HG03460 (cell line): ENCODE data around the gene LINC00237.

Experiments
- ATAC-seq: cut with Tn5 transposase; IDR thresholded peaks from one replicate; pipeline ENCODE4 v1.9.1; 2021; ENCODE audit not compliant: unreplicated experiment

The LINC00237 gene

DNA sequence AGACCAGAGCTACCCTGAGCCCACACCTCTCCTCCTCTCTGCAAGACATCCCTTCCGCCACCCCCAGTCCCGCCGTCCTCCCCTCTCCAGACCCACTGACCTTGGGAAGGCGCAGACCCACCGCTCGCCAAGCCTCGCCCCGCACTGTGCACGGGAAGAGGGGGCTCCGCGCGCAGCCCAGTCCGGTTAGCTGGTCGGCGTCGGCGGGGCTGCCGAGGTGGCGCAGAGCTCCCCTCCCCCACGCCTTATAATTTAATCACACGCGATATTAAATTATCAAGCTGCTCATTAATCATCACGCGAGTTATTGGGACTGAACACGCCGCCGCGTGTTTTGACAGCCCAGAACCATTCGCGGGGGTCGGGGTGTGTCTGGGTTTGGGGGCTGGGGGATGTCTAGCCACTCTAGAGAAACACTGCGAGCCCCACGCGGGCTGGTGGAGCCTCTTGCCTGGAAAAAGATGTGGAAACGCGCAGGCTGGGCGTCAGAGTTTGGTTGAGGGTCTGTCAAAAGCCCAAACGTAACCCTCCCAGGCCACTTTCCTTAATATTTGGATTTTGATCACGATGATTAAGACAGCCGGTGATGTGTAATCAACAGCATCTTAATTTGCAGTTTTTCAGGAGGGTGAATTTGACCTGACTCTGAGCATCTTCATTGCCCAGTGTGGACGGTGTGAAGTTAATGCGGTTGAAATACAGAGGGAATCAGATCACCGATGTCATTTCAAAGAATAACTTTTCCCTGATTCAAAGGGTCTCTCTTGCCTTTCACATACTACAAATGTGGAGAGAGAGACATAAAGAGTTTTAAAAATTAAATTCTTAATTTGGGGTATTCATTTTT is at the start of gene LINC00237:
Gene LINC00237 (minus strand): TSS at position 188 of the 847 bp plus-strand sequence.
- no peak for ATAC-seq

DNA sequence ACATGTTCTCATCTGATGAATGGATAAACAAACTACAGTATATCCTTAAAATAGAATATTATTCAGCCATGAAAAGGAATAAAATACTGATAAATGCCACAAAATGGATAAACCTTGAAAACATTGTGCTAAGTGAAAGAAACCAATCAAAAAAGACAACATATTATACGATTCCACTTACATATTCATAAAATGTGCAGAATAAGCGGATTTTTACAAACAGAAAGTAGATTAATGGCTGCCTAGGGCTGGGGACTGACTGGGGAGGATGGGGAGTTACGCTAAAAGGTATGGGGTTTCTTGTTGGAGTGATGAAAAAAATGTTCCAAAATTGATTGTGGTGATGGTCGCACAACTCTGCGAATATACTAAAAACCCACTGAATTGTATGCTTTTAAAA is 49.1 kb upstream of the LINC00237 start:
- no peak for ATAC-seq

DNA sequence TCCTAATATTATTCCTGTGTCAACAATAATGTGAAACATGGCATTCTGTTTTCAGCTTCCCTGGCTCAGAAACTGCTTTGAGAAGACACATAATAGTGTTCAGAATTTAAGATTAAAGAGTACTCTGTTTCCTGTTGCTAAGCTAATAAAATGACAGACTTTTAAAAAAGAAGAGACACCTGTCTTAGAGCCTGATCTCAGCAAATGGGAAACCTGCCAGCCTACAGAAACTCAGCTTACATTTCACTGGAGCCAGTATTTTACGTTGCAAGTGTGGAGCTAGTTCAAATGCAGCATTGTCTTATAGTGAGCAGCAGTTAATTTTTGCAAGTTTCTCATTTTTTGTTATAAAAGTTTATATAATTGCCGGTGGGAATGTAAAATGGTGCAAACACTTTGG is 48.5 kb upstream of the LINC00237 start:
- ATAC-seq: no peak

DNA sequence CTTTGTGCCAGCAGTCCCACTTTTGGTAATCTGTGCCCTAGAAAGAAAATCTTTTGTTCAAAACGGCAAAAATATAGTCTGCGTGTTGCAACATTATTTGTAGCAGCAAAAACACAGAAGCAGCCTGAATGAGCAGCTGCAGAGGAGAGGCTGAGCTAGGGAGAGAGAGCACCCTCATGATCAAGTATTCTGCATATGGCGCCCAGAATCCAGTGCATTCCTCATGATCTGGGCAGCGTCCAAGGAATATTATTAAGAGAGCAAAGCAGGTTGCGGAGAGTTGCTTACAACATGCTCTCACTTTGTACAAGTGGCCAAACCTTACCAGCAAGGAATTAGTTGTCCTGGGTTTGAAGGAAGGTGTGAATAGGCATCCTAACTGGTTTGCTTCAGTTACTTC is 45.6 kb upstream of the LINC00237 start:
- ATAC-seq: no peak

DNA sequence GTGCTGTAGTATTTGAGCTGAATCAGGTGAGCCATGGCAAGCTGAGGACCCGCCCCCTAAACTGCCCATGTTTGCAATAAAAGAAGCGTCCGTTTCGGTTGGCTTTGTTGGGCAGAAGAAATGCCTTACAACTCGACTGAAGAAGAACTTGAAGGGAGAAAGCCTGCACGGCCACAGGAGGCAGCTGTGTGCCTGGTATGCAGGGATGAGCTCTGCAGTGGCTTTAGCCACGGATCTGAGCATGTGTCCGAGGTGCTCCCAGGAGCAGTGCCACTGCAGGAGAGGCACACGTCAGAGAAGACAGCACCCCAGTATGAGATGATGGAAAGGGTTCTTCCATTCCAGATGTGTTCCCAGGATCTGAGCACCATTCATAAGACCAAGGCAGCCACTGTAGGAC is 43.2 kb upstream of the LINC00237 start:
- no peak for ATAC-seq

DNA sequence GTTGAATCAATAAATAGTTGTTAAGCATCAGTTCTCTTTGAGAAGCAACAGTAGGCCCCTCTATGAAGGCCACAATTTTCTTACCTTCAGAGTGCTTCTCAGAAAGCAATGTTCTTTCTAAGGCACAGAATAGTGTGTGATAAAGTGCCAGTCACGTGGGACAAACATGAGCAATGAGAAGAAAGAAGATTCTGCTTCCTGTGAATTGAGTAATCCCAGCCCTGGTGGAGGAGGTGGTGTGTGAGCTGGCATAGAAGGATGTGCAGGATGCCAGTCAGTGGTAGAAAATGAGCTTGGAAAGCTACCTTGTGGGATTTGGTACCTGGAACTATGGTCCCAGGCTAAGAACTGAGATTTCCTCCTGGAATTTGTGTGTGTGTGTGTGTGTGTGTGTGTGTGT is 41.4 kb upstream of the LINC00237 start:
- no peak for ATAC-seq

DNA sequence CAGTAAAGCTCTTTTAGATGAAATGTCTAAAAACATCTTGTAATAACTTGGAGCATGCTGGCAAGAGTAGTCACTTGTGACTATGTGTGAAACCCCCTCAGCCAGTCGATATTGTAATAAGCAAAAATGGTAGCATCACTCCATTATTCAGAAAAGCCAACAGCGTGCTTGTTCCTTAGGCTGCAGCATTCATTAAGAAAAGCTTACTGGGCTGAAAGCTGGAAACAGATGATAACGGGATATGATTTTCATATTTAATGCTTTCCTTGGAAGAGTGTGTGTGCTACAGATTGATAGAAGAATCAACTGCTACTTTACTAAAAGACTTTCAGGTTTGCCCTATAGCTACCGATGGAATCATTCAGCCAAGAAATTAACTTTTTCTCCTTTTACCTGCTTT is 40.1 kb upstream of the LINC00237 start:
- ATAC-seq: no peak

DNA sequence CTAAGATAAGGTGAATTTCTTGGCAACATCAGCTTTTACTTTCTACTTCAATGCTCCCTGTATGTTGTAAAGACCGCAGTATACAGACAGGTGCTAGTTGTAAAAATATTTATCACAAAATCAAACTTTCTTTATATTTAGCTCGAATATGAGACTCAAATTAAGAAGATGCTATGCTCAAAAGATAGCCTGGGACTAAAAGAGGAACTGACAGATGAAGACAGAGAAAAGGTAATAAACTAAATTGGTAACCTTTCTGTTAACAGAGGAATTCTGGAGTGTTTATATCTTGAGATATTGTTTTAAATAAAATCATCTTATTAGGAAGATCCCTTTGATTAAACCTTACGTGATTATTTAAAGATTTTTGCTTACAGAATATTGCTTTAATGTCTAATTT is 39.3 kb upstream of the LINC00237 start:
- no peak for ATAC-seq

DNA sequence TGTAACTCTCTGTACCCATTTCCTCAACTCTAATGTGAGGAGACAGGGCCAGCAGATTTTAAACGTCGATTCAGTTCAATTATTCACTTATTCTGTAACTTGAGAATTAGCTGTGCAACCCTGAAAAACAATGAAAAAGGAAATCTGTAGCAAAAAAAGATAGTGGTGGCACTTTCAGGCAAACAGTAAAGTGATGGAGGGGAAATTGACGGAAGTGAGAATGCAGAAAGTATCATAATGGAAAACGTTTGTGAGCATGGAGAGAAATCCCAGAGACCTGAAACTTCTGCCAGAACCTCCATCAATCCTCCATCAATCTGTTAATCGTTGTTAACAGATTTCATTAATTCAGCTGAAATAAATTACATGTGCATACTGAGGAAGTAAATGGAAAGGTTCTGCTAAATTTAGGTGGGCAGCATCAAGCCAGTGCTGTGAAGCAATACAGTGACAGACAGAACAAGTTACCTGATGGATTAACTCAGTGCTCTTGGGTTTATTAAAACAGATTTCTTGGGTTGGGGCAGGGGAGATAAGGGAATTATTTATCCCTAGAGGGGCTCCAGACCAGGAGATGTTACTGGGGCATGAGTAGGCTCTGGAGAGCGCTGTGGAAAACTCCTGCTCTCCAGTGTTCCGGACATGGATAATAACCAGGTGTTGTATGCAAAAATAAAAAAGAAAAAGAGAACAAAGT is 37.2 kb upstream of the LINC00237 start:
- ATAC-seq: no peak

DNA sequence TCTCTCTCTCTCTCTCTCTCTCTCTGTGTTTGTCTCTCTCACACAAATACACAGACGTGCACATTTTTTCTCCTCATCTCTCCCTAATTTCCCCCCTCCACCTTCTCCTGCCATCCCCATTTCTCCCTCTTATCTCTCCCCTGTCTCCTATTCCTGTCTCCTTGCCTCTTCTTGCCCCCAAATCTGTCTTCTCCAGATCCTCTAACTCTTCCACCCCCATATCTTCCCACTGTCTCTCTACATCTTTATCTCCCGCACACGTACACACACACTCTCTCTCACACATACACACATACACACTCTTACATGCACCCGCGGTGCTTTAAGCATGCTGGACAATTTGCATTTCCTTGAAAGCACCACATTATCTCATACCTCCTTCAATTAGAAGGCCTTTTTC is 35.7 kb upstream of the LINC00237 start:
- ATAC-seq: no peak

DNA sequence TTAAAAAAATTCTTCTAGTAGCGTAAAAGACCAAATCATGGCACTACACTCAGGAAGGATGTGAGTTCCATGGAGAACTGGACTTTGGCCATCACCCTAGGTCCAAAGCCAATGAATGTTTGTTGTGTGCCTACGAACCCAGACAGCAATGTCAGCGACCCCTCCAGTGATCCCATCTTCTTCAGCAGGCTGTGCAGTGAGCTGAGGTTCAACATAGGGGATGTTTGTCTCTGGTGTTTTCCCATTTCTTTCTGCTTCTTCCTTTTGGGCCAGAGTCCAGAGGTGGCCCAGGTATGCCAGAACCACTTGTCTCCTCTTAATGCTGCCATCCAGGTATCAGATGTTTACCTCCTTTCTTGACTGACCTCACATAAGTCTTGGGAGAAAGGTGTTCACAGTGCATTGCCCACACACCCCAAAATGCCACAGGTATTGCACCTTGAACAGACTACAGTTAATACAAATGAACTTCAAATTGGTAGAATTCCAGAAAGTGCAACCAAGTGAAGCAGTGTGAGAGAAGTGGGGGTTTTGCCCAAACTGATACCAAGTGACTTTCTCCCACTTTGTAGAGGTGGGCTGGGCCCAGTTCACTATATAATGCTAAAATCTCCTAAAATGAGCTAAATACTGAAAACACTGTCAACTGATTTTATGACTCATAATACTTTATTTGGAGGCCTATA is 33.9 kb upstream of the LINC00237 start:
- ATAC-seq: no peak

DNA sequence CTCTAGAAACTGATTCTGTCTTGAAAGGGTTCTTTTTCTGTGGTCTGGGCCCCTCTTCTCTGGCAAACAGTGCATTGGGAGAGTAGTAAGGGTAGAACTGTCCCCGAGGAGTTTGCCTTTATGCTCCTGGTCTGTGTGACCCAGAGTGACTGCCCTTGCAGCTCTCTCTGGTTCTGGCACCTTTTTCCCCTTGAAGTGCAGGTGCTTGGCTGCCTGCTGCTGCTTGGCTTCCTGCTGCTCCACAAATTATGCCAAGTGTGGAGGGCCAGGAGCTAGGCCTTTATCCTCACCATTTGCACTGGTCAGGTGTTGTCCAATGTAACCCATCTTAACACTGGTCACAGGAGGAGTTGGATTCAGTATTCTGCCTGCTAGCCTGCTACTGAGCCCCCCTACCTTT is 30.9 kb upstream of the LINC00237 start:
- no peak for ATAC-seq

DNA sequence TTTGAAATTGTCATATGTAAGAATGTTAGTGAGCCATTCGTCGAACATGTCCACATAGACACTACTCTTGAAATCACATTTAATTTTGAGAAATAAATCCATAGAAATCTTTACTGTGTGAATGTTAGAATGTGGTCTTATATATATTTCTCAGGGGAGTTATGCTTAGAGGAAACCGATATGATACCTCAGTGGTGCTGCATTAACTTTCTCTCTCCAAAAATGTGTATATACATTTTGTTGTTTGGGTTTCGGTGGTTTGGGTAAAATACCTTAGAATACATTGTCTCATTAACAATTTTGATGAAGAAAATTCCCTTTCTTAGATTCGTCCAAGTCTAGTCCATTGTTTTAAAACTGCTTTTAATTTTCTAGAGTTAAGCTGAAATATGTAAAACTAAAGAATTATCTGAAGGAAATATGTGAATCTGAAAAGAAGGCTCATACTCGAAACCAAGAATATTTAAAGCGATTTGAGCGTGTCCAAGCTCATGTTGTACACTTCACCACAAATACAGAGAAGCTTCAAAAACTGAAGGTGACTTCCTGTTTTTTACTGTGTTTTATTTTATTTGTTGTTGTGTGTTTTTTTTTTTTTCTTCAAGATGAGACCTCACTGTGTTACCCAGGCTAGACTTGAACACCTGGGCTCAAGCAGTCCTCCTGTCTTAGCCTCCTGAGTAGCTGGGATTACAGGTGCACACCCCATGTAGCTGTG is 30.0 kb upstream of the LINC00237 start:
- no peak for ATAC-seq

DNA sequence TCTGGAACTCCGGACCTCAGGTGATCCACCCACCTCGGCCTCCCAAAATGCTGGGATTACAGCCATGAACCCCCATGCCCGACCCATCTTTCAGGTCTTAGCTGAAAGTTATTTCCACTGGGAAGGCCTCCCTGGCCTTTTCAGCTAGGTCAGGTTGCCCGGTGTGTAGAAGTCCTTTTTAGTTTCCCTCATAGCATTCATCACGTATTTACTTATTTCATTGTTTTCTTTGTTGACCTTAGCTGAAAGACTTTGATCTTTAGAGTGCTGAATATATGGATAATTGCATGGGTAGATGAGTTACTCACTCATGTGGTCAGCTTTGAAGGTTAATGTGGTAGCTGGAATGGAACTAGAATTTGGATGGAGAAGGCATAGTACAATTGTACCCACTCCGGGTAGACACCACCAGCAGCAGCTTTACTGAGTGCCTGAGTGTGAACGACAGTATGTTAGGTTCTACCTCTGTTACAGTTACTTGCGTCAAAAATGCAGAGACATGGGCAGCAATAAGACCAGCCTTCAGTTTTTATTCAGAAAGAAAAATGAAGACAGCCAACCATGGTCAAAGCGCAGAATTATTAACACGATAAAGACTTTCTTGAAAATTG is 28.8 kb upstream of the LINC00237 start:
- no peak for ATAC-seq

DNA sequence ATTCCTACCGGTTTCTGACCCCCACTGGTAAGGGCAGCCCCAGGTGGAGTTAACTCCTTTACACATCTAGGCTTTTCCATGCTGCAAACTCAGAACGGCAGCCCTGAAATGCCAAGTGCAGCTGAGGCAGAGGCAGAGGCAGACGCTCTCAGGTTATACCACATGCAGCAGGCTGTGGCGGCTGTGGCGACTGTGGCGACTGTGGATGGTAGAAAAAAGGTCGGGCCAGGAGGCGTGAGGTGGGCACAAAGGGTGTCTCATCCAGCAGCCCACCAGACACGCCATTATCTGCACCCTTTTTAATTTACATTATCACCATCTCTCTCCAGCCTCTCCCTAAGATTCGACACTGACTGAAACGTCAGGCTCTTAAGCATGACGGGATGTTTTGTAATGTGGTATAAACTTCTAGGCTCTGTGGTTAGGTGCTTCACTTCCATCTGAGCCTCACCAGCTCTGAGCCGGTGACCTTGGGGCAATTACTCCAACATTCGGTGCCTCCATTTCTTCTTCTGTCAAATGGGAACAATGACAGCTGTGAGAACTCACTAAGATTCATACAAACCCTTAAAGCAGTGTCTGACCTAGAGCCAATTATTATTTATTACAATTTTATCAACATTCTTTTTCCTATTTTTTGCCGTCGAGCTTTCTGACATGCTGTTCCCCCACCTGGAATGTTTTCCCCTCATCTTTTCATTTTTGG is 27.9 kb upstream of the LINC00237 start:
- ATAC-seq: no peak

DNA sequence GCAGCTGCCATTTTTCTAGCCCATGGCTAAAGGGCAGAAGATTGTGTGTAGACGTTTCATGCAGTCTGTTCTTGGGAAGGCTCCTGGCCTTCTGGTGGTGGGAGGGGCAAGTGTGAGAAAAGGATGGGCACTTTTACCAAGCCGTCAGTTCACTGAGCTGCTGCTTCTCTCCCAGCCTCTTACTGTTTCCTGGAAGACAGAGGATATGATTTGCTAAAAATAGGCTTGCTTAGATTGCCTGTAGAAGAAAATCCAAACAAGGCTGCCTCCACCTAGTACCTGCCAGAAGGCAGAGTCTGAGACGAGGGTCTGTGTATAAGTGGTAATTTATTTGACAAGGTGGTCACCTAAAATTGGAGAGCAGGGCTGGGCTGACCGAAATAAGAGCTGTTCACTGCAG is 27.2 kb upstream of the LINC00237 start:
- no peak for ATAC-seq

DNA sequence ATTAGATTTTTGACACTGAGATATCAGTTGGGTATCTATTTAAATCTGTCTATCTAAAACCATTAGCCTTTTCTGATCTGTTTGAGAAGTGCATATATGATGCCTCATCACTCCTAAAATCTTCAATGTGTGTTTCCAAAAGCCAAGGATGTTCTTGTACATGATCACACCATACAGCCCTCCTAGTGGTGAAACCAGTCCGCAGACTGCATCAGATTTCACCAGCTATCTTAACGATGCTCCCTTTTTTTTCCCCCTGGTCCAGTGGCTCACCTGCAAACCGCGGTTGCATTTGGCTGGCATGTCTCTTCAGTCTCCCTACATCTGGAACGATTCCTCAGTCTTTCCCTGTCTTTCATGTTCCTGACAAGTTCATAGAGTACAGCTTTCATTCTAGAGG is 23.7 kb upstream of the LINC00237 start:
- no peak for ATAC-seq

DNA sequence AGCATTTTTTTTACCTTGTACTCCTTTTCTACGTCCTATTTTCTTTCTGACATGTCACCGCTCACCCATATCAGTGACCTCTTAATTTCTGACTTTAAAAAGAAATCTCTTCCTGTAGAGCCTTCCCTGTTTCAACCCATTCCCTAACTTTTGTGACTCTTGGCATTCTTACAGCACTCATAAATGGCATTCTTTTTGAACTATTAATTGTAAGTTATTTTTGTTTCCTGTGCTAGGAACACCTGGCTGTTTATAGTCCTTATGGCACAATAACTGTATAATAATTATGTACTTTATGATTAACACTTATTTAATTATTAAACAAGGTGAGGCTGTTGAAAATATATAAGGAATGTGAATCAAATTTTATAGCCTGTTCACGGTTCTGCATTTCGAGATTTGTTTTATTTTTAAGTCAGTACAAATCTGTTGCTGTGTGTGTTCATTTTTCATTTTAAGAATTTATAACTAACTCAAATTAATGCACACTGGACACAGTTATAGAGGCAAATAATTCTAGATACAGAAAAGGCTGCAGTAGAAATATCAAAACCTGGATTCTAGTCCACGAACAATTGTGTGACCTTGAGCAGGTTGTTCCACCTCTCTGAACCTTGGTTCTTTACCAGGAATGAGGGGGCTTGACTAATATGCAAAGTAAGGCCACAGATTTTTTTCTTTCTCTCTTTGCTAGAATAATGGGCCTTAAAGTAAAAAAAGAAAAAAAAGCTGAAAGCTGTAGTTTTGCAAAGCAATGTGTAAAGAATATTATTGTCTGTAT is 21.2 kb upstream of the LINC00237 start:
- ATAC-seq: no peak

DNA sequence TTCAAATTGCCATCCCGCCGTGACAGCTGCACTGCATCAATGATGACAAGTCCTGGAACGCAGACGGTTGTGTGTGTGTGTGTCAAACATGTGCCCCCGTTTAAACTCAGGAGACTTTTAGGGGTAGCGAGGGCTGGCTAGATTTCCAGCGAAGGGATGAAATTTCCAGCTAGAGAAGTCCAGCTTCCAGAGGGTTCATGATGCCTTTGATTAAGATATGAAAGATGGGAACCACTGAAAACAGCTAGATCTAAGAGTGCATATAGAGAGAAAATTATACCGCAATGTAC is 20.4 kb upstream of the LINC00237 start:
- no peak for ATAC-seq
